GM19372 (cell line): Measurements from ENCODE around the gene SOD2.
"Not testable (repeated sequence)": the region's sequence is repeated elsewhere in the genome, so short reads cannot be mapped to it uniquely, and the experiment has no call there.

Experiments
- ATAC-seq: cut with Tn5 transposase; IDR thresholded peaks from one replicate; pipeline ENCODE4 v1.9.1; 2021; ENCODE audit warnings: mild to moderate bottlenecking, low read depth, moderate library complexity; ENCODE audit not compliant: unreplicated experiment

SOD2 gene

GRCh38 chr6:159716247-159717096 lies 23.4 kb upstream of the SOD2 start:
- no peak for ATAC-seq

GRCh38 chr6:159715605-159716004 lies 22.6 kb upstream of the SOD2 start:
- ATAC-seq = no peak

GRCh38 chr6:159715166-159715565 lies 22.1 kb upstream of the SOD2 start:
- no peak for ATAC-seq

- ATAC-seq = no peak
These were observed 21.4 kb upstream of the SOD2 start for GRCh38 chr6:159714404-159714803.

- ATAC-seq = no peak
These were observed 20.9 kb upstream of the SOD2 start for GRCh38 chr6:159713984-159714383.

- not testable (repeated sequence) for ATAC-seq
These were observed 19.3 kb upstream of the SOD2 start for GRCh38 chr6:159712389-159712788.

- not testable (repeated sequence) for ATAC-seq
These were observed 17.6 kb upstream of the SOD2 start for GRCh38 chr6:159710603-159711002.

- no peak for ATAC-seq
These were observed 8.5 kb upstream of the SOD2 start for GRCh38 chr6:159701413-159701999.

GRCh38 chr6:159700970-159701369 lies 7.9 kb upstream of the SOD2 start:
- no peak for ATAC-seq

- ATAC-seq = no peak
These were observed 2.9 kb upstream of the SOD2 start for GRCh38 chr6:159695984-159696383.

- no peak for ATAC-seq
These were observed 979 bp upstream of the SOD2 start for GRCh38 chr6:159693894-159694545.

- peak; percentile 36 for ATAC-seq
These were observed 526 bp downstream of the SOD2 start for GRCh38 chr6:159692303-159693127.

GRCh38 chr6:159691963-159692287 lies 1.1 kb downstream of the SOD2 start:
- no peak for ATAC-seq

- no peak for ATAC-seq
These were observed 1.7 kb downstream of the SOD2 start for GRCh38 chr6:159691133-159691962.

- ATAC-seq = not testable (repeated sequence)
These were observed 2.9 kb downstream of the SOD2 start for GRCh38 chr6:159690135-159690534.

- no peak for ATAC-seq
These were observed 4.0 kb downstream of the SOD2 start for GRCh38 chr6:159689001-159689400.

GRCh38 chr6:159688266-159688905 lies 4.7 kb downstream of the SOD2 start:
- ATAC-seq = no peak

- ATAC-seq = no peak
These were observed 5.7 kb downstream of the SOD2 start for GRCh38 chr6:159687341-159687740.

GRCh38 chr6:159686703-159687102 lies 6.3 kb downstream of the SOD2 start:
- no peak for ATAC-seq
